Measurements from ENCODE around the gene CFAP100.

CFAP100 gene

GRCh38 chr3:126355777-126356372, 38.8 kb upstream of the CFAP100 start:
- no peak for TF ChIP-seq CTCF (IDR thresholded peaks at IDR 0.05)

GRCh38 chr3:126356373-126357264, 38.1 kb upstream of the CFAP100 start:
- H3K4me1 Mint-ChIP-seq: peaks cover 40% of the 10 kb centered on the region
- TF ChIP-seq CTCF (IDR thresholded peaks at IDR 0.05): no peak
- H3K36me3 Mint-ChIP-seq (ENCODE audit: low read depth): no peaks in the 10 kb centered on the region
- no peaks in the 10 kb centered on the region for H3K9me3 Mint-ChIP-seq
- DNase-seq: peak; percentile 49
- peaks cover 26% of the 10 kb centered on the region for H3K27me3 Mint-ChIP-seq (ENCODE audit: low read depth, poor library complexity)
- peak overlapping the region; percentile 94 for H3K4me3 Mint-ChIP-seq
- H3K27ac Mint-ChIP-seq: peak overlapping the region; percentile 61

More at GRCh38 chr3:126355777-126356372, 38.8 kb upstream of the CFAP100 start:
- peak overlapping the region; percentile 61 for H3K27ac Mint-ChIP-seq
- H3K9me3 Mint-ChIP-seq: no peaks in the 10 kb centered on the region
- peaks cover 40% of the 10 kb centered on the region for H3K4me1 Mint-ChIP-seq
- peak overlapping the region; percentile 94 for H3K4me3 Mint-ChIP-seq
- H3K27me3 Mint-ChIP-seq (ENCODE audit: low read depth, poor library complexity): peaks cover 22% of the 10 kb centered on the region
- no peaks in the 10 kb centered on the region for H3K36me3 Mint-ChIP-seq (ENCODE audit: low read depth)
- DNase-seq: peak; percentile 84

- TF ChIP-seq CTCF (IDR thresholded peaks at IDR 0.05): no peak
- Mint-ChIP-seq H3K9me3 (no peaks in the 10 kb centered on the region), H3K27ac (peak within 1 kb of the TSS; percentile 61), H3K36me3 (ENCODE audit: low read depth) (no peaks in the 10 kb centered on the region), H3K27me3 (ENCODE audit: low read depth, poor library complexity) (peaks cover 30% of the 10 kb centered on the region), H3K4me3 (peak within 1 kb of the TSS; percentile 94), H3K4me1 (peaks cover 40% of the 10 kb centered on the region)
- peak; percentile 90 for DNase-seq
These were observed 37.2 kb upstream of the CFAP100 start, which contains the start of gene KLF15 for GRCh38 chr3:126357295-126358037. TSS of gene KLF15 (minus strand) at chr3:126357408. CDS start at chr3:126352922, 4,486 bp downstream.

GRCh38 chr3:126358038-126358815, 36.5 kb upstream of the CFAP100 start:
- Mint-ChIP-seq H3K27ac (no peak overlapping the region), H3K4me3 (peak overlapping the region; percentile 84), H3K36me3 (ENCODE audit: low read depth) (no peaks in the 10 kb centered on the region), H3K4me1 (peaks cover 36% of the 10 kb centered on the region), H3K9me3 (no peaks in the 10 kb centered on the region), H3K27me3 (ENCODE audit: low read depth, poor library complexity) (peaks cover 36% of the 10 kb centered on the region)
- DNase-seq: no peak
- TF ChIP-seq CTCF (IDR thresholded peaks at IDR 0.05): no peak

GRCh38 chr3:126358816-126359181, 35.9 kb upstream of the CFAP100 start:
- peaks cover 36% of the 10 kb centered on the region for H3K27me3 Mint-ChIP-seq (ENCODE audit: low read depth, poor library complexity)
- H3K4me1 Mint-ChIP-seq: peaks cover 32% of the 10 kb centered on the region
- no peaks in the 10 kb centered on the region for H3K9me3 Mint-ChIP-seq
- H3K36me3 Mint-ChIP-seq (ENCODE audit: low read depth): no peaks in the 10 kb centered on the region
- no peak for DNase-seq
- H3K27ac Mint-ChIP-seq: no peak overlapping the region
- peak overlapping the region; percentile 35 for H3K4me3 Mint-ChIP-seq
- no peak for TF ChIP-seq CTCF (IDR thresholded peaks at IDR 0.05)

Measured in nephron progenitor cell (in vitro differentiated cells).